Lower leg skin (tissue), 3 donors: ENCODE measurements around the gene IFT172.

Experiments used
- CTCF ChIP-seq, 3 donors: fragments of 450-650 bp; IDR thresholded peaks; one replicate each; pipeline ENCODE4 v1.5.1; 2016; ENCODE audit warnings: antibody characterized with exemption in 3 of 3, mild to moderate bottlenecking in 3 of 3, moderate library complexity in 2 of 3
- POLR2A ChIP-seq, 2 donors: fragments of 450-650 bp; IDR thresholded peaks; one replicate each; pipeline ENCODE4 v1.6.1; 2016 to 2017; ENCODE audit warnings: antibody characterized with exemption in 2 of 2, mild to moderate bottlenecking in 1 of 2, moderate library complexity in 1 of 2

- TF ChIP-seq POLR2A (IDR thresholded peaks at IDR 0.05) (no peak), CTCF (IDR thresholded peaks at IDR 0.05) (no peak)
Observed at GRCh38 chr2:27531983-27532382, 42.4 kb upstream of the IFT172 start.
